B cell (primary cell): Measurements from ENCODE around the gene CTH. TPM values are rescaled to one million over a fixed set of nuclear protein-coding genes. Genes with fewer than 3 reads are reported as not detected.

ENCODE experiments used
- ATAC-seq: fragments of 200-7000 bp; cut with Tn5 transposase; one replicate; pipeline ENCODE4 v1.10.0; 2021; ENCODE audit warnings: low read depth, mild to moderate bottlenecking, moderate number of reproducible peaks, moderate library complexity
- CTCF ChIA-PET: fragments of 350-600 bp; sonication (Branson Sonifier 250); formaldehyde crosslinking; loops from one replicate; lab custom pipeline; 2021; ENCODE audit warnings: antibody characterized with exemption, inconsistent platforms; lab: Charles Lee
- POLR2A ChIA-PET: fragments of 350-600 bp; sonication (Branson Sonifier 250); formaldehyde crosslinking; loops from one replicate; lab custom pipeline; 2021; ENCODE audit warnings: antibody characterized with exemption; lab: Charles Lee
- DNase-seq: peaks from one replicate; pipeline ENCODE4 v3.0.0; 2013
- H2AFZ ChIP-seq: 2 replicates; pipeline ENCODE4 v1.6.1; 2012; ENCODE audit warnings: mild to moderate bottlenecking, low read depth, low read length; ENCODE audit not compliant: insufficient read depth, poor library complexity, severe bottlenecking
- H3K27ac ChIP-seq, 2 donors: 1 replicate in 1 of 2; 2 replicates in 1 of 2; pipeline ENCODE4 v1.5.1; 2012 to 2013; ENCODE audit warnings: low read length in 2 of 2, mild to moderate bottlenecking in 2 of 2, moderate library complexity in 1 of 2
- H3K27me3 ChIP-seq, 4 experiments: fragments of 200-600 bp in 1 of 4; sonication (generic) in 1 of 4; replicated peaks in 1 of 4; 1 replicate in 2 of 4; 2 replicates in 2 of 4; pipeline versions ENCODE4 v1.6.1 to v1.7.0; 2013 to 2016; ENCODE audit warnings: low read length in 3 of 4, mild to moderate bottlenecking in 2 of 4, mixed read lengths in 1 of 4, moderate library complexity in 1 of 4; ENCODE audit not compliant: insufficient read depth in 4 of 4, control insufficient read depth in 3 of 4; ENCODE audit errors: control extremely low read depth in 1 of 4
- H3K36me3 ChIP-seq, 2 experiments: replicated peaks in 1 of 2; 1 replicate in 1 of 2; 2 replicates in 1 of 2; pipeline versions ENCODE4 v1.6.1 to v1.7.1; 2013; ENCODE audit warnings: low read length in 1 of 2; ENCODE audit not compliant: insufficient read depth in 2 of 2, control insufficient read depth in 1 of 2; ENCODE audit errors: control extremely low read depth in 1 of 2, extremely low read depth in 1 of 2
- H3K4me1 ChIP-seq, 2 donors: fragments of 200-600 bp in 1 of 2; sonication (generic) in 1 of 2; 1 replicate in 1 of 2; 2 replicates in 1 of 2; pipeline versions ENCODE4 v1.5.1 to v1.6.1; 2013 to 2017; ENCODE audit warnings: low read length in 2 of 2; ENCODE audit not compliant: control insufficient read depth in 2 of 2, insufficient read depth in 2 of 2
- H3K4me2 ChIP-seq: replicated peaks from 2 replicates; pipeline ENCODE3; 2012; ENCODE audit warnings: mild to moderate bottlenecking, low read depth, low read length; ENCODE audit not compliant: poor library complexity, severe bottlenecking
- H3K4me3 ChIP-seq, 5 experiments: fragments of 200-600 bp in 1 of 5; sonication (generic) in 1 of 5; 1 replicate in 3 of 5; 2 replicates in 2 of 5; pipeline versions ENCODE4 v1.5.1 to v1.7.0; 2011 to 2016; ENCODE audit warnings: low read length in 4 of 5, mild to moderate bottlenecking in 4 of 5, low read depth in 2 of 5, control low read depth in 1 of 5, moderate library complexity in 1 of 5; ENCODE audit not compliant: insufficient read depth in 1 of 5; ENCODE audit errors: control extremely low read depth in 1 of 5, extremely low read depth in 1 of 5
- H3K79me2 ChIP-seq: fragments of 200-600 bp; sonication (generic); one replicate; pipeline ENCODE4 v1.6.0; 2016; ENCODE audit warnings: low read length; ENCODE audit not compliant: control insufficient read depth, insufficient read depth
- H3K9ac ChIP-seq: fragments of 200-600 bp; sonication (generic); 2 replicates; pipeline ENCODE4 v1.6.1; 2017; ENCODE audit warnings: mild to moderate bottlenecking, low read length, moderate library complexity
- H3K9me3 ChIP-seq, 3 donors: one replicate each; pipeline versions ENCODE4 v1.6.1 to v1.7.1; 2013; ENCODE audit warnings: low read length in 2 of 3; ENCODE audit not compliant: control insufficient read depth in 2 of 3, insufficient read depth in 1 of 3; ENCODE audit errors: control extremely low read depth in 1 of 3
- H4K20me1 ChIP-seq: 2 replicates; pipeline ENCODE4 v1.6.0; 2012; ENCODE audit warnings: mild to moderate bottlenecking, low read length; ENCODE audit not compliant: insufficient read depth, control insufficient read depth, poor library complexity, severe bottlenecking
- H3K27ac Mint-ChIP-seq: one replicate; pipeline ENCODE4 v1.8.0; 2021; ENCODE audit warnings: mixed read lengths
- H3K27me3 Mint-ChIP-seq: one replicate; pipeline ENCODE4 v1.8.0; 2021; ENCODE audit warnings: mixed read lengths
- H3K4me1 Mint-ChIP-seq: one replicate; pipeline ENCODE4 v1.8.0; 2021; ENCODE audit warnings: mixed read lengths
- H3K4me3 Mint-ChIP-seq: one replicate; pipeline ENCODE4 v1.8.0; 2021; ENCODE audit warnings: mixed read lengths
- H3K9me3 Mint-ChIP-seq: one replicate; pipeline ENCODE4 v1.8.0; 2022; ENCODE audit warnings: mixed read lengths; ENCODE audit not compliant: insufficient read depth
- EZH2 ChIP-seq: IDR thresholded peaks from 2 replicates; pipeline ENCODE4 v1.6.1; 2012; ENCODE audit warnings: borderline replicate concordance, low read depth, mild to moderate bottlenecking, moderate library complexity, low read length; ENCODE audit not compliant: insufficient read depth, poor library complexity, severe bottlenecking
- WGBS: methylation state at CpG from one replicate; pipeline ENCODE4 v1.1.5; 2013; ENCODE audit warnings: missing lambda C conversion rate; ENCODE audit not compliant: insufficient coverage; 5-methylcytosine and 5-hydroxymethylcytosine counted together
- intact Hi-C: fragments of 100-400 bp; cut with micrococcal nuclease; formaldehyde crosslinking; loops from one replicate; pipeline ENCODE4 v1.10.0; 2022
- polyA plus RNA-seq: library from polyadenylated mRNA; depleted of rRNA; stranded (reverse); fragments of >200 nt; gene quantifications from 2 replicates; pipeline ENCODE4 v1.2.3, GENCODE V29; 2012
- total RNA-seq, 2 donors: library from RNA; stranded (reverse); fragments of 120-200 nt in 1 of 2; gene quantifications; 1 replicate in 1 of 2; 2 replicates in 1 of 2; pipeline versions ENCODE4 v1.2.3 to v1.2.4, GENCODE V29; 2013 to 2022
- TF ChIP-seq, protein P1 (sequence below): fragments of 200-600 bp; IDR thresholded peaks from one replicate; pipeline ENCODE4 v1.8.0; 2022; ENCODE audit warnings: antibody characterized with exemption, mild to moderate bottlenecking

The CTH gene
- total and polyA plus RNA-seq, 2 donors (not counting 1 experiment from before 2014, with no cell fraction given): 0.84 to 4.9 TPM

DNA sequence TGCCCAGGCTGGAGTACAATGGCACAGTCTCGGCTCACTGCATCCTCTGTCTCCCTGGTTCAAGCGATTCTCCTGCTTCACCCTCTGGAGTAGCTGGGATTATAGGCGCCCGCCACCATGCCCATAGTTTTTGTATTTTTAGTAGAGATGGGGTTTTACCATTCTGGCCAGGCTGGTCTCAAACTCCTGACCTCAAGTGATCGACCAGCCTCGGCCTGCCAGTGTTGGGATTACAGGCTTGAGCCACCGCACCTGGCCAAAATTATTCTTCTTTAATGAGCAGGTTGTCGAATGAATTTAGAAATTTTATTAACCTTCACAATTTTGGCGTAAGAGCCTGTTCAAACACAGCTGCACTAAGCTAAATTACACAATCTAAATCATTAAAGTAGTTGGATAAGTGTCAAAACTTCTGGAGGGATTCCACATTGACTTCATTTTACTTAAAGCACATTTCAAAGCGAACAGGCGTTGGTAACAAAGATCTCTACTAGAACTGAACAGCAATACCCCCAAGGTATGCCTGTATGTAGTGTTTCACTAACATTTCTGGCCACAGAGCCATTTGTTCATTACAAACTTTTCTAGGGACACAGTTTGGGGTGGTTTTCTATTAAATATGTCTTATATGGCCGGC, 5.2 kb upstream of the CTH start:
- Mint-ChIP-seq H3K4me3 (no peak overlapping the region), H3K27ac (no peak overlapping the region), H3K27me3 (peaks cover 20% of the 10 kb centered on the region), H3K9me3 (no peaks in the 10 kb centered on the region), H3K4me1 (peaks cover 8% of the 10 kb centered on the region)
- H3K9me3 ChIP-seq: no peaks in the 10 kb centered on the region
- H3K4me1 ChIP-seq: peaks cover 5 to 6% of the 10 kb centered on the region in 2 donors
- POLR2A ChIA-PET: no interaction called here
- DNase-seq (no peak), ATAC-seq (no peak)
- H3K4me3 ChIP-seq: no peak overlapping the region
- H3K4me2 ChIP-seq: no peak overlapping the region
- TF ChIP-seq, protein P1, sequence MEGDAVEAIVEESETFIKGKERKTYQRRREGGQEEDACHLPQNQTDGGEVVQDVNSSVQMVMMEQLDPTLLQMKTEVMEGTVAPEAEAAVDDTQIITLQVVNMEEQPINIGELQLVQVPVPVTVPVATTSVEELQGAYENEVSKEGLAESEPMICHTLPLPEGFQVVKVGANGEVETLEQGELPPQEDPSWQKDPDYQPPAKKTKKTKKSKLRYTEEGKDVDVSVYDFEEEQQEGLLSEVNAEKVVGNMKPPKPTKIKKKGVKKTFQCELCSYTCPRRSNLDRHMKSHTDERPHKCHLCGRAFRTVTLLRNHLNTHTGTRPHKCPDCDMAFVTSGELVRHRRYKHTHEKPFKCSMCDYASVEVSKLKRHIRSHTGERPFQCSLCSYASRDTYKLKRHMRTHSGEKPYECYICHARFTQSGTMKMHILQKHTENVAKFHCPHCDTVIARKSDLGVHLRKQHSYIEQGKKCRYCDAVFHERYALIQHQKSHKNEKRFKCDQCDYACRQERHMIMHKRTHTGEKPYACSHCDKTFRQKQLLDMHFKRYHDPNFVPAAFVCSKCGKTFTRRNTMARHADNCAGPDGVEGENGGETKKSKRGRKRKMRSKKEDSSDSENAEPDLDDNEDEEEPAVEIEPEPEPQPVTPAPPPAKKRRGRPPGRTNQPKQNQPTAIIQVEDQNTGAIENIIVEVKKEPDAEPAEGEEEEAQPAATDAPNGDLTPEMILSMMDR: no peak
- no peak for TF ChIP-seq EZH2
- H3K9ac ChIP-seq: no peak overlapping the region
- H4K20me1 ChIP-seq: no peaks in the 10 kb centered on the region
- H3K27me3 ChIP-seq: no peaks in the 10 kb centered on the region
- intact Hi-C loops: no loop called here
- CTCF ChIA-PET: no interaction called here
- no peak overlapping the region for H2AFZ ChIP-seq
- no peaks in the 10 kb centered on the region for H3K36me3 ChIP-seq
- 95% methylated on average over 7 of the region's 12 CpGs for WGBS
- no peak overlapping the region for H3K27ac ChIP-seq
- no peaks in the 10 kb centered on the region for H3K79me2 ChIP-seq

DNA sequence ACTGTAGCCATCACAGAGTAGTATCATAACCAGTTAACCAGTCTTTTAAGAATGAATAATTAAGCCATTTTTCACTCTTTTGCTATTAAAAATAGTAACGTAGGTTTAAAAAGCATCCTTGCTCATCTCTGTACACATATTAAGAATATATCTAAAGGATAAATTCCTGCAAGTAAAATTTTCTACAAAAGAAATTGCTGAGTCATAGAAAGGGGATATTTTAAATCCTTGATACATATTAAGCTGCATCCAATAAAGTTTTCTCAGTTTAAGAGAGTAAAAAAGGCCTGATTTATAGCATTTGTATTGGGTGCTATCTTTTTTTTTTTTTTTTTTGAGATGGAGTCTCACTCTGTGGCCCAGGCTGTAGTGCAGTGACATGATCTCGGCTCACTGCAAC, 1.9 kb upstream of the CTH start:
- ChIA-PET CTCF (interaction anchor here (3.4 kb wide), 1 partner anchor 54 kb away, joined by 16 read pairs; the partner anchor contains the start of gene ANKRD13C), POLR2A (interaction anchor here (0.7 kb wide), 1 partner anchor 188 kb away, joined by 4 read pairs; the partner anchor contains the start of gene SRSF11)
- Histone ChIP-seq H3K79me2 (no peaks in the 10 kb centered on the region), H3K9me3 (no peaks in the 10 kb centered on the region), H2AFZ (no peak overlapping the region), H3K27ac (peak overlapping the region in 1 of 2 donors; percentile 94), H3K4me3 (no peak overlapping the region), H3K27me3 (no peaks in the 10 kb centered on the region), H3K4me1 (peaks cover 13 to 24% of the 10 kb centered on the region in 2 donors), H3K36me3 (no peaks in the 10 kb centered on the region), H3K4me2 (no peak overlapping the region), H4K20me1 (no peaks in the 10 kb centered on the region), H3K9ac (no peak overlapping the region)
- Mint-ChIP-seq H3K9me3 (no peaks in the 10 kb centered on the region), H3K27ac (no peak overlapping the region), H3K27me3 (peaks cover 20% of the 10 kb centered on the region), H3K4me1 (peaks cover 24% of the 10 kb centered on the region), H3K4me3 (no peak overlapping the region)
- TF ChIP-seq EZH2: no peak
- TF ChIP-seq, protein P1: no peak
- 100% methylated on average over 1 of the region's 2 CpGs for WGBS
- ATAC-seq (no peak), DNase-seq (no peak)
- intact Hi-C loops: no loop called here
